Measurements from ENCODE around the gene GAST.

DNA sequence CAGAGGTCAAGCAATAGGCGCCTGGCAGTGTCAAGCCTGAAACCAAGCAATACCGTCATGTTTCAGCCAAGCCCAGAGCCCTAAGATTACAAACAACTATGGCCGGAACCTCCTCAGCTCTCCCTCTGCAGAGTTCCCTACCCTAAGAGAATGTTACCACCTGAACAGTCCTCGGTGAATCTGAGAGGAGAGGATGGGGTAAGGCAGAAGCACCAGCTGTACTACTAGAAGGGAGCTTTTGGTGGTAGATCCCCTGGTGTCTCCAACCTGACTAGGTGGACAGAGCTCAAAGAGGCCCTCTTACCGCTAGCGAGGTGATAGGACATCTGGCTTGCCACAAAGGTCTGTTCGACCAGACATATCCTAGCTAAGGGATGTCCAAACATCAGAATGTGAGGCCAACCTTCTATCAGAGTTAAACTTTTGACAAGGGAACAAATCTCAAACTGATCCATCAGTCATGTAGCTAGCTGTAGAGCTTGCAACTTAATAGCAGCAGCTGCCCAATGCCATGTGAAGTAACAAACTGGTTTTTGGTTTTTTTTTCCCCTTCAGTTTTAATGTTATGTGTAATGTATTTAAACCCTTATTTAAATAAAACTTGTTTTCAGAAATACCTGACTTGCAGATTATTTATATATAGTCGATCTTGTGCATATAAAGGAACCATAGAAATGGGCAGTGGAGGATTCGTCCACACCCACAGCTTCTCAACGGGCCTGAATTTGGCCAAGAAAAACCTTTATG, 20.9 kb upstream of the GAST start:
- TF ChIP-seq, protein P1, sequence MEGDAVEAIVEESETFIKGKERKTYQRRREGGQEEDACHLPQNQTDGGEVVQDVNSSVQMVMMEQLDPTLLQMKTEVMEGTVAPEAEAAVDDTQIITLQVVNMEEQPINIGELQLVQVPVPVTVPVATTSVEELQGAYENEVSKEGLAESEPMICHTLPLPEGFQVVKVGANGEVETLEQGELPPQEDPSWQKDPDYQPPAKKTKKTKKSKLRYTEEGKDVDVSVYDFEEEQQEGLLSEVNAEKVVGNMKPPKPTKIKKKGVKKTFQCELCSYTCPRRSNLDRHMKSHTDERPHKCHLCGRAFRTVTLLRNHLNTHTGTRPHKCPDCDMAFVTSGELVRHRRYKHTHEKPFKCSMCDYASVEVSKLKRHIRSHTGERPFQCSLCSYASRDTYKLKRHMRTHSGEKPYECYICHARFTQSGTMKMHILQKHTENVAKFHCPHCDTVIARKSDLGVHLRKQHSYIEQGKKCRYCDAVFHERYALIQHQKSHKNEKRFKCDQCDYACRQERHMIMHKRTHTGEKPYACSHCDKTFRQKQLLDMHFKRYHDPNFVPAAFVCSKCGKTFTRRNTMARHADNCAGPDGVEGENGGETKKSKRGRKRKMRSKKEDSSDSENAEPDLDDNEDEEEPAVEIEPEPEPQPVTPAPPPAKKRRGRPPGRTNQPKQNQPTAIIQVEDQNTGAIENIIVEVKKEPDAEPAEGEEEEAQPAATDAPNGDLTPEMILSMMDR (IDR thresholded peaks at IDR 0.05): no peak
- TF ChIP-seq POLR2A (IDR thresholded peaks at IDR 0.05): no peak
- no peak for TF ChIP-seq POLR2AphosphoS5 (IDR thresholded peaks at IDR 0.05)

Measured in prostate gland (tissue), 2 donors.